GM23338 (cell line): ENCODE measurements around the gene ZPLD1. TPM values are rescaled to one million over a fixed set of nuclear protein-coding genes. Genes with fewer than 3 reads are reported as not detected.

ENCODE experiments used
- ATAC-seq: fragments of 200-7000 bp; cut with Tn5 transposase; 3 replicates; pipeline ENCODE4 v1.9.1; 2020
- DNase-seq: peaks from one replicate; pipeline ENCODE4 v3.0.0-alpha.2; 2015; ENCODE audit warnings: low spot score
- H2AFZ ChIP-seq: fragments of 200-600 bp; sonication (generic); 2 replicates; pipeline ENCODE4 v1.8.0; 2016; ENCODE audit warnings: antibody characterized with exemption, mild to moderate bottlenecking, moderate library complexity
- H3F3A ChIP-seq: fragments of 200-600 bp; sonication (generic); replicated peaks from 2 replicates; pipeline ENCODE4 v1.8.0; 2017; ENCODE audit warnings: antibody characterized with exemption, mixed run types, low read depth
- H3K27ac ChIP-seq: fragments of 200-600 bp; sonication (generic); 2 replicates; pipeline ENCODE4 v1.6.1; 2016; ENCODE audit warnings: low read depth
- H3K27me3 ChIP-seq: fragments of 200-600 bp; sonication (generic); 2 replicates; pipeline ENCODE4 v1.8.0; 2016; ENCODE audit warnings: mild to moderate bottlenecking, mixed run types, moderate library complexity; ENCODE audit not compliant: insufficient read depth
- H3K36me3 ChIP-seq: fragments of 200-600 bp; sonication (generic); 2 replicates; pipeline ENCODE4 v1.8.0; 2016; ENCODE audit warnings: mild to moderate bottlenecking; ENCODE audit not compliant: insufficient read depth
- H3K4me1 ChIP-seq: fragments of 200-600 bp; sonication (generic); 2 replicates; pipeline ENCODE4 v1.8.0; 2016; ENCODE audit warnings: mild to moderate bottlenecking, moderate library complexity; ENCODE audit not compliant: insufficient read depth
- H3K4me2 ChIP-seq: fragments of 200-600 bp; sonication (generic); 2 replicates; pipeline ENCODE4 v1.7.1; 2017; ENCODE audit warnings: mixed run types
- H3K4me3 ChIP-seq: fragments of 200-600 bp; sonication (generic); 2 replicates; pipeline ENCODE4 v1.6.1; 2016; ENCODE audit warnings: mixed run types
- H3K79me2 ChIP-seq: fragments of 200-600 bp; sonication (generic); replicated peaks from 2 replicates; pipeline ENCODE4 v1.8.0; 2017; ENCODE audit warnings: mild to moderate bottlenecking; ENCODE audit not compliant: insufficient read depth
- H3K9me2 ChIP-seq: fragments of 200-600 bp; sonication (generic); 2 replicates; pipeline ENCODE4 v1.8.0; 2017; ENCODE audit not compliant: insufficient read depth
- H4K20me1 ChIP-seq: fragments of 200-600 bp; sonication (generic); replicated peaks from 2 replicates; pipeline ENCODE4 v1.8.0; 2017; ENCODE audit warnings: mild to moderate bottlenecking; ENCODE audit not compliant: insufficient read depth
- H3K27ac Mint-ChIP-seq: 2 replicates; pipeline ENCODE4 v1.8.0; 2020; ENCODE audit warnings: inconsistent platforms, mild to moderate bottlenecking, moderate library complexity, mixed read lengths
- H3K27me3 Mint-ChIP-seq: 3 replicates; pipeline ENCODE4 v1.8.0; 2022; ENCODE audit warnings: low read depth, mild to moderate bottlenecking, moderate library complexity, mixed read lengths, inconsistent platforms; ENCODE audit not compliant: insufficient read depth, poor library complexity
- H3K36me3 Mint-ChIP-seq: 3 replicates; pipeline ENCODE4 v1.8.0; 2021; ENCODE audit warnings: low read depth, mild to moderate bottlenecking, inconsistent platforms, moderate library complexity, mixed read lengths
- H3K4me1 Mint-ChIP-seq: 3 replicates; pipeline ENCODE4 v1.8.0; 2020; ENCODE audit warnings: mild to moderate bottlenecking, inconsistent platforms, mixed read lengths
- H3K4me3 Mint-ChIP-seq: 3 replicates; pipeline ENCODE4 v1.8.0; 2021; ENCODE audit warnings: moderate library complexity, mild to moderate bottlenecking, inconsistent platforms, mixed read lengths
- H3K9me3 Mint-ChIP-seq: 3 replicates; pipeline ENCODE4 v1.8.0; 2020; ENCODE audit warnings: moderate library complexity, mild to moderate bottlenecking, inconsistent platforms, mixed read lengths
- CREB1 ChIP-seq: fragments of 250-450 bp; sonication (Bioruptor Pico); IDR thresholded peaks from 2 replicates; pipeline ENCODE4 v1.5.0; 2020; ENCODE audit warnings: low read depth, mild to moderate bottlenecking, moderate library complexity
- REST ChIP-seq: IDR thresholded peaks from one replicate; pipeline ENCODE4 v1.6.1; 2018; ENCODE audit warnings: antibody characterized with exemption; ENCODE audit not compliant: unreplicated experiment
- STAT1 ChIP-seq: IDR thresholded peaks from one replicate; pipeline ENCODE4 v1.6.1; 2016; ENCODE audit warnings: antibody characterized with exemption; ENCODE audit not compliant: unreplicated experiment
- polyA plus RNA-seq: library from polyadenylated mRNA; unstranded; fragments of >200 nt; fragmentation: Nextera tagmentation; extraction: Ambion mirVana; gene quantifications from 2 replicates; pipeline ENCODE4 v1.2.1, GENCODE V29; 2016
- total RNA-seq: library from RNA; depleted of rRNA; stranded (reverse); fragments of >200 nt; shearing (Covaris generic); gene quantifications from 2 replicates; pipeline ENCODE4 v1.2.3, GENCODE V29; 2014
- TF ChIP-seq, protein P1 (sequence below): fragments of 250-450 bp; sonication (Bioruptor Pico); IDR thresholded peaks from 2 replicates; pipeline ENCODE4 v1.5.0; 2020; ENCODE audit warnings: mild to moderate bottlenecking, moderate library complexity

The ZPLD1 gene
- total and polyA plus RNA-seq, 2 experiments from 2014 or later = not detected

DNA sequence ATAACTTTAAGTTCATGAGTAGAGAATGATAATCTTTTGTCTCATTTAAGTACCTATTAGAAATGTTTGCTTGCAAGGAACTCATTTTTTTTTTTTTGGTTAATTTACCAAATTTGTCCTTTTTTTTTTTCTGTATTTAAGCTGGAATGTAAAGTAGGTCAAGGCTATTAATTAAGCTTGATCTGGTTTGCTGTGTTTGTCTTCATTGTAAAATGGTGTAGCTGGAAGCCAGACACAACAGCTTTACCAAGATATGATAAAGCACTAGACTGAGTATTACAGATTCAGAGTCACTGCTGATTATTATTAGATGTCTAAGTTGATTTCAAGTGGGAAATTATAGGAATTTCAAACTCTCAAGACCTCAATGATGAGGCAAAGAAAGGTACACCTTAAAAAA is 15.0 kb upstream of the ZPLD1 start:
- no peaks in the 10 kb centered on the region for H3K36me3 ChIP-seq
- H3K9me2 ChIP-seq = no peaks in the 10 kb centered on the region
- H3K4me3 Mint-ChIP-seq = no peak overlapping the region
- DNase-seq = no peak
- ATAC-seq = no peak
- H3K27me3 ChIP-seq = no peaks in the 10 kb centered on the region
- H4K20me1 ChIP-seq = no peaks in the 10 kb centered on the region
- no peaks in the 10 kb centered on the region for H3K36me3 Mint-ChIP-seq
- H3K4me1 Mint-ChIP-seq = no peaks in the 10 kb centered on the region
- no peak overlapping the region for H3K27ac ChIP-seq
- no peaks in the 10 kb centered on the region for H3K79me2 ChIP-seq
- H3K4me2 ChIP-seq = no peak overlapping the region
- no peaks in the 10 kb centered on the region for H3K9me3 Mint-ChIP-seq
- no peaks in the 10 kb centered on the region for H3F3A ChIP-seq
- TF ChIP-seq STAT1 = no peak
- TF ChIP-seq, protein P1, sequence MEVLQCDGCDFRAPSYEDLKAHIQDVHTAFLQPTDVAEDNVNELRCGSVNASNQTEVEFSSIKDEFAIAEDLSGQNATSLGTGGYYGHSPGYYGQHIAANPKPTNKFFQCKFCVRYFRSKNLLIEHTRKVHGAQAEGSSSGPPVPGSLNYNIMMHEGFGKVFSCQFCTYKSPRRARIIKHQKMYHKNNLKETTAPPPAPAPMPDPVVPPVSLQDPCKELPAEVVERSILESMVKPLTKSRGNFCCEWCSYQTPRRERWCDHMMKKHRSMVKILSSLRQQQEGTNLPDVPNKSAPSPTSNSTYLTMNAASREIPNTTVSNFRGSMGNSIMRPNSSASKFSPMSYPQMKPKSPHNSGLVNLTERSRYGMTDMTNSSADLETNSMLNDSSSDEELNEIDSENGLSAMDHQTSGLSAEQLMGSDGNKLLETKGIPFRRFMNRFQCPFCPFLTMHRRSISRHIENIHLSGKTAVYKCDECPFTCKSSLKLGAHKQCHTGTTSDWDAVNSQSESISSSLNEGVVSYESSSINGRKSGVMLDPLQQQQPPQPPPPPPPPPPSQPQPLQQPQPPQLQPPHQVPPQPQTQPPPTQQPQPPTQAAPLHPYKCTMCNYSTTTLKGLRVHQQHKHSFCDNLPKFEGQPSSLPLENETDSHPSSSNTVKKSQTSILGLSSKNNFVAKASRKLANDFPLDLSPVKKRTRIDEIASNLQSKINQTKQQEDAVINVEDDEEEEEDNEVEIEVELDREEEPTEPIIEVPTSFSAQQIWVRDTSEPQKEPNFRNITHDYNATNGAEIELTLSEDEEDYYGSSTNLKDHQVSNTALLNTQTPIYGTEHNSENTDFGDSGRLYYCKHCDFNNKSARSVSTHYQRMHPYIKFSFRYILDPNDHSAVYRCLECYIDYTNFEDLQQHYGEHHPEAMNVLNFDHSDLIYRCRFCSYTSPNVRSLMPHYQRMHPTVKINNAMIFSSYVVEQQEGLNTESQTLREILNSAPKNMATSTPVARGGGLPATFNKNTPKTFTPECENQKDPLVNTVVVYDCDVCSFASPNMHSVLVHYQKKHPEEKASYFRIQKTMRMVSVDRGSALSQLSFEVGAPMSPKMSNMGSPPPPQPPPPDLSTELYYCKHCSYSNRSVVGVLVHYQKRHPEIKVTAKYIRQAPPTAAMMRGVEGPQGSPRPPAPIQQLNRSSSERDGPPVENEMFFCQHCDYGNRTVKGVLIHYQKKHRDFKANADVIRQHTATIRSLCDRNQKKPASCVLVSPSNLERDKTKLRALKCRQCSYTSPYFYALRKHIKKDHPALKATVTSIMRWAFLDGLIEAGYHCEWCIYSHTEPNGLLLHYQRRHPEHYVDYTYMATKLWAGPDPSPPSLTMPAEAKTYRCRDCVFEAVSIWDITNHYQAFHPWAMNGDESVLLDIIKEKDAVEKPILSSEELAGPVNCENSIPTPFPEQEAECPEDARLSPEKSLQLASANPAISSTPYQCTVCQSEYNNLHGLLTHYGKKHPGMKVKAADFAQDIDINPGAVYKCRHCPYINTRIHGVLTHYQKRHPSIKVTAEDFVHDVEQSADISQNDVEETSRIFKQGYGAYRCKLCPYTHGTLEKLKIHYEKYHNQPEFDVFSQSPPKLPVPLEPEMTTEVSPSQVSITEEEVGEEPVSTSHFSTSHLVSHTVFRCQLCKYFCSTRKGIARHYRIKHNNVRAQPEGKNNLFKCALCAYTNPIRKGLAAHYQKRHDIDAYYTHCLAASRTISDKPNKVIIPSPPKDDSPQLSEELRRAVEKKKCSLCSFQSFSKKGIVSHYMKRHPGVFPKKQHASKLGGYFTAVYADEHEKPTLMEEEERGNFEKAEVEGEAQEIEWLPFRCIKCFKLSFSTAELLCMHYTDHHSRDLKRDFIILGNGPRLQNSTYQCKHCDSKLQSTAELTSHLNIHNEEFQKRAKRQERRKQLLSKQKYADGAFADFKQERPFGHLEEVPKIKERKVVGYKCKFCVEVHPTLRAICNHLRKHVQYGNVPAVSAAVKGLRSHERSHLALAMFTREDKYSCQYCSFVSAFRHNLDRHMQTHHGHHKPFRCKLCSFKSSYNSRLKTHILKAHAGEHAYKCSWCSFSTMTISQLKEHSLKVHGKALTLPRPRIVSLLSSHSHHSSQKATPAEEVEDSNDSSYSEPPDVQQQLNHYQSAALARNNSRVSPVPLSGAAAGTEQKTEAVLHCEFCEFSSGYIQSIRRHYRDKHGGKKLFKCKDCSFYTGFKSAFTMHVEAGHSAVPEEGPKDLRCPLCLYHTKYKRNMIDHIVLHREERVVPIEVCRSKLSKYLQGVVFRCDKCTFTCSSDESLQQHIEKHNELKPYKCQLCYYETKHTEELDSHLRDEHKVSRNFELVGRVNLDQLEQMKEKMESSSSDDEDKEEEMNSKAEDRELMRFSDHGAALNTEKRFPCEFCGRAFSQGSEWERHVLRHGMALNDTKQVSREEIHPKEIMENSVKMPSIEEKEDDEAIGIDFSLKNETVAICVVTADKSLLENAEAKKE (CRISPR knock-in tag) = no peak
- TF ChIP-seq CREB1 (CRISPR knock-in tag) = no peak
- no peak overlapping the region for H3K4me3 ChIP-seq
- no peaks in the 10 kb centered on the region for H3K27me3 Mint-ChIP-seq
- no peaks in the 10 kb centered on the region for H3K4me1 ChIP-seq
- no peak overlapping the region; the same call in 1 of the 2 replicates for H2AFZ ChIP-seq
- no peak overlapping the region for H3K27ac Mint-ChIP-seq

GRCh38 chr3:102441832-102442231 is 7.0 kb downstream of the ZPLD1 start:
- Mint-ChIP-seq H3K36me3 (no peaks in the 10 kb centered on the region), H3K9me3 (no peaks in the 10 kb centered on the region), H3K4me3 (no peak overlapping the region), H3K4me1 (no peaks in the 10 kb centered on the region; the same call in 2 of the 3 replicates), H3K27me3 (no peaks in the 10 kb centered on the region), H3K27ac (no peak overlapping the region)
- Histone ChIP-seq H3F3A (no peaks in the 10 kb centered on the region), H3K9me2 (no peaks in the 10 kb centered on the region), H3K4me3 (no peak overlapping the region), H2AFZ (no peak overlapping the region), H3K4me1 (no peaks in the 10 kb centered on the region), H3K36me3 (no peaks in the 10 kb centered on the region), H3K79me2 (no peaks in the 10 kb centered on the region), H3K27me3 (peaks cover 5% of the 10 kb centered on the region; the same call in 1 of the 2 replicates), H3K27ac (no peak overlapping the region), H3K4me2 (no peak overlapping the region), H4K20me1 (no peaks in the 10 kb centered on the region)
- peak; percentile 28 for DNase-seq
- ATAC-seq = no peak
- TF ChIP-seq REST (no peak), STAT1 (no peak)
